Fibroblast of lung (primary cell): ENCODE data around the gene PYGB. TPM values are rescaled to one million over a fixed set of nuclear protein-coding genes. Genes with fewer than 3 reads are reported as not detected.

Experiments
- DNase-seq, 2 donors: peaks; one replicate each; pipeline versions ENCODE4 v3.0.0 to v3.0.0-alpha.2; 2010; ENCODE audit warnings: low read depth in 2 of 2
- H2AFZ ChIP-seq: 2 replicates; pipeline ENCODE4 v1.5.1; 2012; ENCODE audit warnings: low read length, control low read depth, inconsistent platforms
- H3K27ac ChIP-seq: 2 replicates; pipeline ENCODE4 v1.5.1; 2011; ENCODE audit warnings: low read length, control low read depth; ENCODE audit not compliant: insufficient read depth
- H3K27me3 ChIP-seq: 2 replicates; pipeline ENCODE4 v1.5.1; 2011; ENCODE audit warnings: mild to moderate bottlenecking, low read length; ENCODE audit not compliant: control insufficient read depth, insufficient read depth
- H3K36me3 ChIP-seq: 2 replicates; pipeline ENCODE4 v1.5.1; 2011; ENCODE audit warnings: low read length; ENCODE audit not compliant: control insufficient read depth, insufficient read depth
- H3K4me1 ChIP-seq: 2 replicates; pipeline ENCODE4 v1.5.1; 2011; ENCODE audit warnings: low read length; ENCODE audit not compliant: control insufficient read depth, insufficient read depth; ENCODE audit errors: extremely low read depth
- H3K4me2 ChIP-seq: 2 replicates; pipeline ENCODE4 v1.5.1; 2011; ENCODE audit warnings: low read length, control low read depth; ENCODE audit not compliant: insufficient read depth; ENCODE audit errors: extremely low read depth
- H3K4me3 ChIP-seq, 4 experiments: fragments of 200-600 bp in 1 of 4; sonication (generic) in 1 of 4; replicated peaks in 1 of 4; 2 replicates each; pipeline ENCODE4 v1.5.1; 2011 to 2016; ENCODE audit warnings: low read length in 4 of 4, low read depth in 3 of 4, mild to moderate bottlenecking in 3 of 4, control low read depth in 2 of 4, inconsistent platforms in 1 of 4, mixed read lengths in 1 of 4; ENCODE audit not compliant: insufficient read depth in 1 of 4; ENCODE audit errors: control extremely low read depth in 1 of 4
- H3K79me2 ChIP-seq: 2 replicates; pipeline ENCODE4 v1.5.1; 2012; ENCODE audit warnings: mild to moderate bottlenecking, low read length, inconsistent platforms; ENCODE audit not compliant: control insufficient read depth, insufficient read depth
- H3K9ac ChIP-seq: 2 replicates; pipeline ENCODE4 v1.5.1; 2011; ENCODE audit warnings: mild to moderate bottlenecking, low read length, control low read depth; ENCODE audit not compliant: insufficient read depth
- H3K9me3 ChIP-seq: 2 replicates; pipeline ENCODE4 v1.5.1; 2012; ENCODE audit warnings: low read depth, low read length; ENCODE audit not compliant: control insufficient read depth, insufficient read depth
- H4K20me1 ChIP-seq: 2 replicates; pipeline ENCODE4 v1.5.1; 2011; ENCODE audit warnings: low read length; ENCODE audit not compliant: control insufficient read depth, insufficient read depth; ENCODE audit errors: extremely low read depth
- CTCF ChIP-seq, 2 donors: IDR thresholded peaks in 1 of 2; conservative IDR thresholded peaks in 1 of 2; 1 replicate in 1 of 2; 2 replicates in 1 of 2; pipeline ENCODE4 v1.5.1; 2011 to 2012; ENCODE audit warnings: low read length in 2 of 2, control low read depth in 1 of 2, inconsistent platforms in 1 of 2, low read depth in 1 of 2, mild to moderate bottlenecking in 1 of 2
- EZH2 ChIP-seq: IDR thresholded peaks from 2 replicates; pipeline ENCODE4 v1.5.1; 2012; ENCODE audit warnings: low read length, control low read depth, mild to moderate bottlenecking; ENCODE audit errors: missing control alignments
- polyA plus RNA-seq, 2 donors: library from polyadenylated mRNA; depleted of rRNA in 1 of 2; stranded (reverse) in 1 of 2; unstranded in 1 of 2; fragments of >200 nt; gene quantifications; 2 replicates each; pipeline ENCODE4 v1.2.1, GENCODE V29; 2011 to 2012; ENCODE audit warnings: missing spikeins in 1 of 2
- total RNA-seq: library from RNA; depleted of rRNA; stranded (reverse); fragments of >200 nt; gene quantifications from 2 replicates; pipeline ENCODE4 v1.2.1, GENCODE V29; 2014

PYGB gene
- total and polyA plus RNA-seq, 2 donors (not counting 1 experiment from before 2014, with no cell fraction given) = 37.0 to 89.5 TPM

- no peaks in the 10 kb centered on the region for H3K9me3 ChIP-seq
- TF ChIP-seq EZH2 (no peak), CTCF (conservative IDR thresholded peaks at IDR 0.05 in 1 of 2, IDR thresholded peaks at IDR 0.05 in 1 of 2; ENCODE audit: low read depth in 1 of 2, low read length in 2 of 2) (no peak)
These were observed 32.2 kb downstream of the PYGB start for GRCh38 chr20:25280051-25280573.

GRCh38 chr20:25280574-25281535 lies 33.0 kb downstream of the PYGB start:
- no peaks in the 10 kb centered on the region for H3K79me2 ChIP-seq
- no peak for DNase-seq
- H3K9ac ChIP-seq = no peak overlapping the region
- no peaks in the 10 kb centered on the region for H3K9me3 ChIP-seq
- H3K36me3 ChIP-seq = peaks cover 34% of the 10 kb centered on the region
- TF ChIP-seq EZH2 (no peak), CTCF (conservative IDR thresholded peaks at IDR 0.05 in 1 of 2, IDR thresholded peaks at IDR 0.05 in 1 of 2; ENCODE audit: low read depth in 1 of 2, low read length in 2 of 2) (no peak)
- H4K20me1 ChIP-seq = no peaks in the 10 kb centered on the region
- no peaks in the 10 kb centered on the region for H3K4me1 ChIP-seq
- H3K27me3 ChIP-seq = no peaks in the 10 kb centered on the region
- no peak overlapping the region for H2AFZ ChIP-seq
- H3K27ac ChIP-seq = no peak overlapping the region
- H3K4me2 ChIP-seq = no peak overlapping the region
- H3K4me3 ChIP-seq = no peak overlapping the region

More at GRCh38 chr20:25280051-25280573, 32.2 kb downstream of the PYGB start:
- H3K27ac ChIP-seq = no peak overlapping the region
- no peaks in the 10 kb centered on the region for H3K4me1 ChIP-seq
- no peak overlapping the region for H3K4me2 ChIP-seq
- no peak for DNase-seq
- no peak overlapping the region for H3K4me3 ChIP-seq
- H2AFZ ChIP-seq = no peak overlapping the region
- no peaks in the 10 kb centered on the region for H3K79me2 ChIP-seq
- H3K27me3 ChIP-seq = no peaks in the 10 kb centered on the region
- H3K36me3 ChIP-seq = peaks cover 31% of the 10 kb centered on the region
- H3K9ac ChIP-seq = no peak overlapping the region
- no peaks in the 10 kb centered on the region for H4K20me1 ChIP-seq

- Histone ChIP-seq H3K4me1 (no peaks in the 10 kb centered on the region), H3K27ac (no peak overlapping the region), H3K79me2 (no peaks in the 10 kb centered on the region), H2AFZ (no peak overlapping the region), H3K4me3 (no peak overlapping the region), H3K36me3 (peaks cover 34% of the 10 kb centered on the region), H4K20me1 (no peaks in the 10 kb centered on the region), H3K9ac (no peak overlapping the region), H3K4me2 (no peak overlapping the region), H3K9me3 (no peaks in the 10 kb centered on the region), H3K27me3 (no peaks in the 10 kb centered on the region)
- no peak for DNase-seq
- TF ChIP-seq CTCF (conservative IDR thresholded peaks at IDR 0.05 in 1 of 2, IDR thresholded peaks at IDR 0.05 in 1 of 2; ENCODE audit: low read depth in 1 of 2, low read length in 2 of 2) (no peak), EZH2 (no peak)
These were observed 33.7 kb downstream of the PYGB start for GRCh38 chr20:25281541-25281991.
